ENCODE measurements around the gene AP2A1. TPM values are rescaled to one million over a fixed set of nuclear protein-coding genes. Genes with fewer than 3 reads are reported as not detected.
A peak's percentile ranks its signal among the peaks of the same experiment; 100 is the strongest.

AP2A1 gene
- total and polyA plus RNA-seq, 2 experiments from 2014 or later: 64.9 to 124 TPM

- DNase-seq: no peak
- H3K27ac ChIP-seq: no peak overlapping the region
- peaks cover 14% of the 10 kb centered on the region for H3K4me1 ChIP-seq (ENCODE audit: insufficient read depth)
- peaks cover 26% of the 10 kb centered on the region; the same call in 1 of the 2 replicates for H3K36me3 ChIP-seq (ENCODE audit: low read depth)
- no peaks in the 10 kb centered on the region for H4K20me1 ChIP-seq (ENCODE audit: insufficient read depth)
- WGBS, 2 experiments (ENCODE audit: low coverage in 1 of 2, low lambda C conversion rate in 2 of 2, missing lambda C conversion rate in 2 of 2): 95 to 97% methylated on average over 5 of the region's 5 CpGs
- H3K9me3 ChIP-seq (ENCODE audit: low read depth): no peaks in the 10 kb centered on the region
- no peak overlapping the region for H2AFZ ChIP-seq
- no peaks in the 10 kb centered on the region for H3K9me2 ChIP-seq (ENCODE audit: insufficient read depth)
- no peak overlapping the region for H3K4me3 ChIP-seq
- TF ChIP-seq EZH2phosphoT487 (IDR thresholded peaks at IDR 0.05; ENCODE audit: insufficient read depth, low read depth) (no peak), EZH2 (IDR thresholded peaks at IDR 0.05; ENCODE audit: insufficient read depth, poor library complexity, severe bottlenecking) (no peak)
- peaks cover 56% of the 10 kb centered on the region for H3K79me2 ChIP-seq (ENCODE audit: insufficient read depth)
- peaks cover 34% of the 10 kb centered on the region for H3F3A ChIP-seq (ENCODE audit: insufficient read depth)
- in situ Hi-C loops (cut with MboI): no loop called here
- H3K4me2 ChIP-seq (ENCODE audit: unreplicated experiment): no peak overlapping the region
- H3K9ac ChIP-seq: no peak overlapping the region
- H3K27me3 ChIP-seq (replicated peaks; ENCODE audit: insufficient read depth): no peaks in the 10 kb centered on the region
These were observed 20.9 kb downstream of the AP2A1 start for GRCh38 chr19:49787746-49788145.

GRCh38 chr19:49788857-49789256, 22.1 kb downstream of the AP2A1 start:
- TF ChIP-seq EZH2 (IDR thresholded peaks at IDR 0.05; ENCODE audit: insufficient read depth, poor library complexity, severe bottlenecking): no peak
- no peak for TF ChIP-seq EZH2phosphoT487 (IDR thresholded peaks at IDR 0.05; ENCODE audit: insufficient read depth, low read depth)
- H3K9me3 ChIP-seq (ENCODE audit: low read depth): no peaks in the 10 kb centered on the region
- in situ Hi-C loops (cut with MboI): no loop called here
- 72 to 78% methylated on average over 10 of the region's 10 CpGs for WGBS, 2 experiments (ENCODE audit: low coverage in 1 of 2, low lambda C conversion rate in 2 of 2, missing lambda C conversion rate in 2 of 2)
- H3K27me3 ChIP-seq (replicated peaks; ENCODE audit: insufficient read depth): no peaks in the 10 kb centered on the region
- H3K9ac ChIP-seq: no peak overlapping the region
- H3K9me2 ChIP-seq (ENCODE audit: insufficient read depth): no peaks in the 10 kb centered on the region
- peaks cover 17% of the 10 kb centered on the region; the same call in 1 of the 2 replicates for H3K36me3 ChIP-seq (ENCODE audit: low read depth)
- H3F3A ChIP-seq (ENCODE audit: insufficient read depth): peaks cover 29% of the 10 kb centered on the region
- no peak overlapping the region for H2AFZ ChIP-seq
- no peak for DNase-seq
- H3K79me2 ChIP-seq (ENCODE audit: insufficient read depth): peaks cover 53% of the 10 kb centered on the region
- no peaks in the 10 kb centered on the region for H4K20me1 ChIP-seq (ENCODE audit: insufficient read depth)
- H3K27ac ChIP-seq: no peak overlapping the region
- no peak overlapping the region for H3K4me2 ChIP-seq (ENCODE audit: unreplicated experiment)
- H3K4me3 ChIP-seq: no peak overlapping the region
- peaks cover 14% of the 10 kb centered on the region for H3K4me1 ChIP-seq (ENCODE audit: insufficient read depth)

- Histone ChIP-seq H3K27me3 (replicated peaks; ENCODE audit: insufficient read depth) (no peaks in the 10 kb centered on the region), H3K27ac (no peak overlapping the region), H3K9me2 (ENCODE audit: insufficient read depth) (no peaks in the 10 kb centered on the region), H3K4me2 (ENCODE audit: unreplicated experiment) (no peak overlapping the region), H3K79me2 (ENCODE audit: insufficient read depth) (peaks cover 45% of the 10 kb centered on the region), H2AFZ (no peak overlapping the region), H3K9ac (peak overlapping the region; percentile 2; the same call in 1 of the 2 replicates), H3K36me3 (ENCODE audit: low read depth) (peaks cover 12% of the 10 kb centered on the region; the same call in 1 of the 2 replicates), H4K20me1 (ENCODE audit: insufficient read depth) (no peaks in the 10 kb centered on the region), H3F3A (ENCODE audit: insufficient read depth) (peaks cover 11% of the 10 kb centered on the region), H3K9me3 (ENCODE audit: low read depth) (no peaks in the 10 kb centered on the region), H3K4me3 (no peak overlapping the region), H3K4me1 (ENCODE audit: insufficient read depth) (peaks cover 13% of the 10 kb centered on the region)
- WGBS, 2 experiments (ENCODE audit: low coverage in 1 of 2, low lambda C conversion rate in 2 of 2, missing lambda C conversion rate in 2 of 2): 22 to 24% methylated on average over 9 of the region's 9 CpGs
- no peak for TF ChIP-seq EZH2 (IDR thresholded peaks at IDR 0.05; ENCODE audit: insufficient read depth, poor library complexity, severe bottlenecking)
- TF ChIP-seq EZH2phosphoT487 (IDR thresholded peaks at IDR 0.05; ENCODE audit: insufficient read depth, low read depth): no peak
- in situ Hi-C loops (cut with MboI): no loop called here
- DNase-seq: peak; percentile 71
These were observed 24.1 kb downstream of the AP2A1 start for GRCh38 chr19:49790866-49791265.

GRCh38 chr19:49791776-49792445, 25.1 kb downstream of the AP2A1 start:
- Histone ChIP-seq H3K4me1 (ENCODE audit: insufficient read depth) (peaks cover 2% of the 10 kb centered on the region), H3K79me2 (ENCODE audit: insufficient read depth) (peaks cover 44% of the 10 kb centered on the region), H3K4me3 (no peak overlapping the region), H3K36me3 (ENCODE audit: low read depth) (peaks cover 14% of the 10 kb centered on the region; the same call in 1 of the 2 replicates), H2AFZ (no peak overlapping the region), H3K27me3 (replicated peaks; ENCODE audit: insufficient read depth) (no peaks in the 10 kb centered on the region), H3K27ac (no peak overlapping the region), H3K9me2 (ENCODE audit: insufficient read depth) (no peaks in the 10 kb centered on the region), H3K9me3 (ENCODE audit: low read depth) (no peaks in the 10 kb centered on the region), H3K4me2 (ENCODE audit: unreplicated experiment) (no peak overlapping the region), H3F3A (ENCODE audit: insufficient read depth) (0 out of 2 replicates have a peak, but pooled peaks cover 2% of the 10 kb centered on the region), H3K9ac (no peak overlapping the region), H4K20me1 (ENCODE audit: insufficient read depth) (no peaks in the 10 kb centered on the region)
- 96 to 99% methylated on average over 8 to 20 of the region's 26 CpGs for WGBS, 2 experiments (ENCODE audit: low coverage in 1 of 2, low lambda C conversion rate in 2 of 2, missing lambda C conversion rate in 2 of 2)
- no peak for DNase-seq
- TF ChIP-seq EZH2 (IDR thresholded peaks at IDR 0.05; ENCODE audit: insufficient read depth, poor library complexity, severe bottlenecking) (no peak), EZH2phosphoT487 (IDR thresholded peaks at IDR 0.05; ENCODE audit: insufficient read depth, low read depth) (no peak)
- in situ Hi-C loops (cut with MboI): no loop called here
